CD4-positive, alpha-beta T cell (primary cell): ENCODE measurements around the gene PEX5. TPM values are rescaled to one million over a fixed set of nuclear protein-coding genes. Genes with fewer than 3 reads are reported as not detected.

Experiments
- ATAC-seq: fragments of 200-7000 bp; cut with Tn5 transposase; one replicate; pipeline ENCODE4 v1.10.0; 2022; ENCODE audit warnings: mild to moderate bottlenecking; ENCODE audit not compliant: poor library complexity
- CTCF ChIA-PET: fragments of 350-600 bp; sonication (Branson Sonifier 250); formaldehyde crosslinking; loops from one replicate; lab custom pipeline; 2021; ENCODE audit warnings: antibody characterized with exemption, inconsistent platforms; lab: Charles Lee
- POLR2A ChIA-PET: fragments of 350-600 bp; sonication (Branson Sonifier 250); formaldehyde crosslinking; loops from one replicate; lab custom pipeline; 2021; ENCODE audit warnings: antibody characterized with exemption, inconsistent platforms; lab: Charles Lee
- DNase-seq, 14 experiments: peaks; one replicate each; pipeline ENCODE4 v3.0.0-alpha.2; 2013 to 2020; ENCODE audit warnings: mixed read lengths in 2 of 14
- H3K27ac ChIP-seq, 2 donors: one replicate each; pipeline versions ENCODE4 v1.5.1 to v1.7.0; 2013; ENCODE audit warnings: low read length in 2 of 2, low read depth in 1 of 2, mild to moderate bottlenecking in 1 of 2
- H3K27me3 ChIP-seq, 2 experiments: 1 replicate in 1 of 2; 2 replicates in 1 of 2; pipeline versions ENCODE4 v1.6.1 to v1.7.0; 2013; ENCODE audit warnings: low read length in 2 of 2, control low read depth in 1 of 2, mild to moderate bottlenecking in 1 of 2, moderate library complexity in 1 of 2; ENCODE audit not compliant: insufficient read depth in 2 of 2, control insufficient read depth in 1 of 2
- H3K36me3 ChIP-seq: one replicate; pipeline ENCODE4 v1.6.1; 2013; ENCODE audit warnings: low read length, control low read depth; ENCODE audit not compliant: insufficient read depth
- H3K4me1 ChIP-seq: one replicate; pipeline ENCODE4 v1.6.1; 2013; ENCODE audit warnings: low read length, control low read depth; ENCODE audit not compliant: insufficient read depth
- H3K4me3 ChIP-seq: one replicate; pipeline ENCODE4 v1.5.1; 2013; ENCODE audit warnings: mild to moderate bottlenecking, low read length, moderate library complexity
- H3K9me3 ChIP-seq, 2 experiments: 1 replicate in 1 of 2; 2 replicates in 1 of 2; pipeline versions ENCODE4 v1.6.1 to v1.7.0; 2013; ENCODE audit warnings: low read length in 2 of 2, mild to moderate bottlenecking in 2 of 2, control low read depth in 1 of 2, moderate library complexity in 1 of 2; ENCODE audit not compliant: control insufficient read depth in 1 of 2, insufficient read depth in 1 of 2
- H3K27ac Mint-ChIP-seq: one replicate; pipeline ENCODE4 v1.8.0; 2020; ENCODE audit warnings: mixed read lengths
- H3K27me3 Mint-ChIP-seq: one replicate; pipeline ENCODE4 v1.8.0; 2021; ENCODE audit warnings: mixed read lengths
- H3K36me3 Mint-ChIP-seq: one replicate; pipeline ENCODE4 v1.8.0; 2021; ENCODE audit warnings: low read depth, mixed read lengths
- H3K4me1 Mint-ChIP-seq: one replicate; pipeline ENCODE4 v1.8.0; 2021; ENCODE audit warnings: low read depth, mixed read lengths
- H3K4me3 Mint-ChIP-seq: one replicate; pipeline ENCODE4 v1.8.0; 2020; ENCODE audit warnings: mild to moderate bottlenecking, mixed read lengths
- H3K9me3 Mint-ChIP-seq: one replicate; pipeline ENCODE4 v1.8.0; 2020; ENCODE audit warnings: mixed read lengths
- intact Hi-C, 2 experiments: fragments of 100-400 bp; cut with DNase I in 1 of 2; cut with micrococcal nuclease in 1 of 2; formaldehyde crosslinking; loops; one replicate each; pipeline versions ENCODE4 v1.15.1 to v1.9.0; 2023 to 2025; cut with DNase I, micrococcal nuclease
- total RNA-seq, 174 experiments: library from RNA in 2 of 174; stranded (reverse) in 2 of 174; gene quantifications; one replicate each; pipeline ENCODE4 v1.2.3 and lab custom pipeline; 2021 to 2026
- TF ChIP-seq, protein P1 (sequence below): fragments of 200-600 bp; IDR thresholded peaks from one replicate; pipeline ENCODE4 v1.8.0; 2022; ENCODE audit warnings: antibody characterized with exemption, mild to moderate bottlenecking

Gene PEX5
- total RNA-seq, 2 experiments from 2014 or later, result 22.9 TPM

GRCh38 chr12:7145671-7146070, 43.8 kb upstream of the PEX5 start:
- Histone ChIP-seq H3K9me3 (no peaks in the 10 kb centered on the region), H3K27me3 (no peaks in the 10 kb centered on the region), H3K4me3 (no peak overlapping the region), H3K36me3 (peaks cover 69% of the 10 kb centered on the region), H3K27ac (no peak overlapping the region), H3K4me1 (no peaks in the 10 kb centered on the region)
- ATAC-seq, result no peak
- DNase-seq, result no peak
- H3K9me3 Mint-ChIP-seq, result no peaks in the 10 kb centered on the region
- CTCF ChIA-PET, result interaction anchor here (1.4 kb wide), 1 partner anchor 36 kb away, joined by 3 read pairs; no protein-coding TSS in a partner anchor
- no peaks in the 10 kb centered on the region for H3K27me3 Mint-ChIP-seq
- H3K27ac Mint-ChIP-seq, result no peak overlapping the region
- H3K36me3 Mint-ChIP-seq, result peaks cover 74% of the 10 kb centered on the region
- intact Hi-C loops, result no loop called here
- no peaks in the 10 kb centered on the region for H3K4me1 Mint-ChIP-seq
- no peak overlapping the region for H3K4me3 Mint-ChIP-seq
- TF ChIP-seq, protein P1, sequence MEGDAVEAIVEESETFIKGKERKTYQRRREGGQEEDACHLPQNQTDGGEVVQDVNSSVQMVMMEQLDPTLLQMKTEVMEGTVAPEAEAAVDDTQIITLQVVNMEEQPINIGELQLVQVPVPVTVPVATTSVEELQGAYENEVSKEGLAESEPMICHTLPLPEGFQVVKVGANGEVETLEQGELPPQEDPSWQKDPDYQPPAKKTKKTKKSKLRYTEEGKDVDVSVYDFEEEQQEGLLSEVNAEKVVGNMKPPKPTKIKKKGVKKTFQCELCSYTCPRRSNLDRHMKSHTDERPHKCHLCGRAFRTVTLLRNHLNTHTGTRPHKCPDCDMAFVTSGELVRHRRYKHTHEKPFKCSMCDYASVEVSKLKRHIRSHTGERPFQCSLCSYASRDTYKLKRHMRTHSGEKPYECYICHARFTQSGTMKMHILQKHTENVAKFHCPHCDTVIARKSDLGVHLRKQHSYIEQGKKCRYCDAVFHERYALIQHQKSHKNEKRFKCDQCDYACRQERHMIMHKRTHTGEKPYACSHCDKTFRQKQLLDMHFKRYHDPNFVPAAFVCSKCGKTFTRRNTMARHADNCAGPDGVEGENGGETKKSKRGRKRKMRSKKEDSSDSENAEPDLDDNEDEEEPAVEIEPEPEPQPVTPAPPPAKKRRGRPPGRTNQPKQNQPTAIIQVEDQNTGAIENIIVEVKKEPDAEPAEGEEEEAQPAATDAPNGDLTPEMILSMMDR, result no peak
- POLR2A ChIA-PET, result no interaction called here

DNA sequence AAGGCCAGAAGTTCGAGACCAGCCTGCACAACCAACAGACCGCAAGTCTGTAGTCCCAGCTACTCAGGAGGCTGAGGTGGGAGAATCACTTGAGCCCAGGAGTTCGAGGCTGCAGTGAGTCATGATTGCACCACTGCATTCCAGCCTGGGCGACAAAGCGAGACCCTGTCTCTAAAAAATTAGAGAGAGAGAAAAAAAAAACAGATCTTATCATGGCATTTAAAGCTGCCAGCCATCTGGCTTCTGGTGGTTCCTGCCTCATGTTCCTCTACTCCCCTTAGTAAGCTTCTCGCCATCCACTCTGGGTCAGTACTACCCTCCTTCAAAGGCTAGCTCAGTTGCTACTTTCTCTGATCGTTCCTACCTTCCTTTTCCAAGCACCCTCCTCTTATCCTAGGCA, 43.3 kb upstream of the PEX5 start:
- Histone ChIP-seq H3K36me3 (peaks cover 71% of the 10 kb centered on the region), H3K27me3 (no peaks in the 10 kb centered on the region), H3K4me3 (no peak overlapping the region), H3K9me3 (no peaks in the 10 kb centered on the region), H3K27ac (no peak overlapping the region), H3K4me1 (no peaks in the 10 kb centered on the region)
- H3K27me3 Mint-ChIP-seq, result no peaks in the 10 kb centered on the region
- H3K9me3 Mint-ChIP-seq, result no peaks in the 10 kb centered on the region
- intact Hi-C loops, result no loop called here
- no peak overlapping the region for H3K27ac Mint-ChIP-seq
- peaks cover 76% of the 10 kb centered on the region for H3K36me3 Mint-ChIP-seq
- TF ChIP-seq, protein P1, result no peak
- ChIA-PET CTCF (no interaction called here), POLR2A (no interaction called here)
- DNase-seq, result no peak
- ATAC-seq, result no peak
- no peaks in the 10 kb centered on the region for H3K4me1 Mint-ChIP-seq
- H3K4me3 Mint-ChIP-seq, result no peak overlapping the region

- ATAC-seq, result no peak
- no peak overlapping the region for H3K27ac Mint-ChIP-seq
- no peak overlapping the region for H3K4me3 Mint-ChIP-seq
- H3K9me3 Mint-ChIP-seq, result no peaks in the 10 kb centered on the region
- no peaks in the 10 kb centered on the region for H3K27me3 Mint-ChIP-seq
- ChIA-PET POLR2A (no interaction called here), CTCF (no interaction called here)
- Histone ChIP-seq H3K27me3 (no peaks in the 10 kb centered on the region), H3K27ac (no peak overlapping the region), H3K4me1 (no peaks in the 10 kb centered on the region), H3K9me3 (no peaks in the 10 kb centered on the region), H3K36me3 (peaks cover 71% of the 10 kb centered on the region), H3K4me3 (no peak overlapping the region)
- no peaks in the 10 kb centered on the region for H3K4me1 Mint-ChIP-seq
- intact Hi-C loops, result no loop called here
- H3K36me3 Mint-ChIP-seq, result peaks cover 71% of the 10 kb centered on the region
- TF ChIP-seq, protein P1, result no peak
- DNase-seq, result no peak
These were observed 42.6 kb upstream of the PEX5 start for GRCh38 chr12:7146906-7147305.
